Peyer's patch (tissue), 4 donors: Measurements from ENCODE around the gene CUBN. TPM values are rescaled to one million over a fixed set of nuclear protein-coding genes. Genes with fewer than 3 reads are reported as not detected.

Experiments
- DNase-seq, 3 donors: peaks; one replicate each; pipeline ENCODE4 v3.0.0-alpha.2; 2017 to 2019
- H3K27ac ChIP-seq, 4 donors: fragments of 200-600 bp; sonication (generic); one replicate each; pipeline ENCODE4 v1.5.1; 2016 to 2019
- H3K27me3 ChIP-seq, 2 donors: fragments of 200-600 bp; sonication (generic); one replicate each; pipeline ENCODE4 v1.5.1; 2019
- H3K36me3 ChIP-seq, 3 donors: fragments of 200-600 bp; sonication (generic); one replicate each; pipeline ENCODE4 v1.5.1; 2016 to 2019
- H3K4me1 ChIP-seq, 4 donors: fragments of 200-600 bp; sonication (generic); one replicate each; pipeline ENCODE4 v1.5.1; 2016 to 2019
- H3K4me3 ChIP-seq, 4 donors: fragments of 200-600 bp; sonication (generic); 1 replicate in 3 of 4; 2 replicates in 1 of 4; pipeline ENCODE4 v1.5.1; 2016 to 2019; ENCODE audit warnings: mild to moderate bottlenecking in 1 of 4
- H3K9me3 ChIP-seq, 4 donors: fragments of 200-600 bp; sonication (generic); one replicate each; pipeline ENCODE4 v1.5.1; 2016 to 2019; ENCODE audit warnings: mild to moderate bottlenecking in 1 of 4
- POLR2A ChIP-seq, 2 donors: fragments of 450-650 bp; IDR thresholded peaks; one replicate each; pipeline ENCODE4 v1.5.1; 2017; ENCODE audit warnings: antibody characterized with exemption in 2 of 2, mild to moderate bottlenecking in 2 of 2, moderate library complexity in 2 of 2
- total RNA-seq, 4 donors: library from RNA; depleted of rRNA; stranded (reverse); fragments of >200 nt; gene quantifications; one replicate each; pipeline ENCODE4 v1.1.0, GENCODE V29; 2016
- TF ChIP-seq, protein P1 (sequence below), 6 experiments: fragments of 450-650 bp in 4 of 6; fragments of 200-600 bp in 2 of 6; sonication (generic) in 1 of 6; IDR thresholded peaks; one replicate each; pipeline ENCODE4 v1.5.1; 2017 to 2019; ENCODE audit warnings: antibody characterized with exemption in 6 of 6, mild to moderate bottlenecking in 3 of 6, moderate library complexity in 1 of 6

CUBN gene
- total RNA-seq, 4 donors from 2014 or later = 2.5 to 329 (median 126) TPM

DNA sequence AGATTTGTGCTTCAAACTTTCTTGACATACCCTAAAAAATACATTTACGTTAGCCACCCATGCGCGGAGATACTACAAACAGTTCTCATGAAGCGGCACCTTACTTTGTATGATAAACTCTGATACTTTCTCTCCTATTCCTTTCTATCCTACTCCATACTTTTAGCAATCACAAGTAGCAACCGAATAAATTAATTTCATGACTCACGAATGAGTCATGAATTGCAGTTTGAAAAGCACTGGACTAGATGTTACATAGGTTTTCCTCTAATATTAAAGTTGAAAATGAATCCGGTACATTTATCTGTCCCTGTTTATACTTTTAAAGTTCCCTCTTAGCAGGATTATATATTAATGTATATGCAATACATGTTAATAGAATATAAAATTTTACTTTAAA, 67.6 kb downstream of the CUBN start:
- no peak overlapping the region for H3K4me3 ChIP-seq
- no peaks in the 10 kb centered on the region for H3K9me3 ChIP-seq
- peak overlapping the region in 1 of 4 donors; percentile 0 for H3K27ac ChIP-seq
- no peaks in the 10 kb centered on the region for H3K27me3 ChIP-seq
- H3K4me1 ChIP-seq = no peaks in the 10 kb centered on the region
- no peak for DNase-seq
- peaks cover 0 to 6% (median 0%) of the 10 kb centered on the region in 3 donors for H3K36me3 ChIP-seq
- no peak for TF ChIP-seq POLR2A (IDR thresholded peaks at IDR 0.05)
- TF ChIP-seq, protein P1, sequence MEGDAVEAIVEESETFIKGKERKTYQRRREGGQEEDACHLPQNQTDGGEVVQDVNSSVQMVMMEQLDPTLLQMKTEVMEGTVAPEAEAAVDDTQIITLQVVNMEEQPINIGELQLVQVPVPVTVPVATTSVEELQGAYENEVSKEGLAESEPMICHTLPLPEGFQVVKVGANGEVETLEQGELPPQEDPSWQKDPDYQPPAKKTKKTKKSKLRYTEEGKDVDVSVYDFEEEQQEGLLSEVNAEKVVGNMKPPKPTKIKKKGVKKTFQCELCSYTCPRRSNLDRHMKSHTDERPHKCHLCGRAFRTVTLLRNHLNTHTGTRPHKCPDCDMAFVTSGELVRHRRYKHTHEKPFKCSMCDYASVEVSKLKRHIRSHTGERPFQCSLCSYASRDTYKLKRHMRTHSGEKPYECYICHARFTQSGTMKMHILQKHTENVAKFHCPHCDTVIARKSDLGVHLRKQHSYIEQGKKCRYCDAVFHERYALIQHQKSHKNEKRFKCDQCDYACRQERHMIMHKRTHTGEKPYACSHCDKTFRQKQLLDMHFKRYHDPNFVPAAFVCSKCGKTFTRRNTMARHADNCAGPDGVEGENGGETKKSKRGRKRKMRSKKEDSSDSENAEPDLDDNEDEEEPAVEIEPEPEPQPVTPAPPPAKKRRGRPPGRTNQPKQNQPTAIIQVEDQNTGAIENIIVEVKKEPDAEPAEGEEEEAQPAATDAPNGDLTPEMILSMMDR (IDR thresholded peaks at IDR 0.05) = no peak

DNA sequence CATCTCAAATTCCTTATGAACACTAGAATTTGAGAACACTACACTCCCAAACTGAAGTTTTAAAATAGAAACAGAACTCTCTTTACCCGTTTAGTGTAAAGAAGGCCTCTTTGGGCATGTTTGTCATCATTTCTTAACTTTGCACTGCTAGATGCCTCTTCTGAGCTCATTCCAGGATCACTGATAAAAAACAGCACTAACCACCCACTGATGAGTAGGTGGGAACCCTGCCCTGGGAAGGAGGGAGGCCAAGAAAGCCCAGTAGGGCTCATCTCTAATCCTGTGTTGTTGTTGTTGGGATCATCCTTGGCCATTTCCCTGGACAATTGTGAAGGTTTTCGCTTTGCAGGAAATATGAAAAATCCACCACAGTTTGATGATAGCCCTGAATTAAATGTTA, 68.2 kb downstream of the CUBN start:
- DNase-seq = no peak
- Histone ChIP-seq H3K4me1 (no peaks in the 10 kb centered on the region), H3K9me3 (no peaks in the 10 kb centered on the region), H3K4me3 (no peak overlapping the region), H3K27ac (no peak overlapping the region), H3K27me3 (no peaks in the 10 kb centered on the region), H3K36me3 (peaks cover 0 to 6% (median 0%) of the 10 kb centered on the region in 3 donors)
- TF ChIP-seq, protein P1 (IDR thresholded peaks at IDR 0.05) = no peak
- no peak for TF ChIP-seq POLR2A (IDR thresholded peaks at IDR 0.05)

DNA sequence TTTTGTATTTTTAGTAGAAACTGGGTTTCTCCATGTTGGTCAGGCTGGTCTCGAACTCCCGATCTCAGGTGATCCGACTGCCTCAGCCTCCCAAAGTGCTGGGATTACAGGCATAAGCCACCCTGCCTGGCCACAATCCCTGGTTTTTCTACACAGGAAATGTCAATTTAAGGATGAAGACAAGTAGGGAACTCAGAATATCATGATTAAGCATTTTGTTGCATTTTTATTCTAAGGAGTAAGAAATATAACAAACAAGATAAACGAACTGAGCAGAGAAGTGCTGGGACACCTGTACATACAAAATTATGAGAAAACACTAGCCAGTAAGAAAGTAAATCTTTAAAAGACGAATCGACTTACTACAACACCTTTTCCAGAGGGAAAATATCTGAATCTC, 69.3 kb downstream of the CUBN start:
- Histone ChIP-seq H3K36me3 (peaks cover 0 to under 1% (median 0%) of the 10 kb centered on the region in 3 donors), H3K4me3 (no peak overlapping the region), H3K27ac (no peak overlapping the region), H3K9me3 (no peaks in the 10 kb centered on the region), H3K4me1 (no peaks in the 10 kb centered on the region), H3K27me3 (no peaks in the 10 kb centered on the region)
- DNase-seq = no peak
- no peak for TF ChIP-seq POLR2A (IDR thresholded peaks at IDR 0.05)
- TF ChIP-seq, protein P1 (IDR thresholded peaks at IDR 0.05) = no peak

DNA sequence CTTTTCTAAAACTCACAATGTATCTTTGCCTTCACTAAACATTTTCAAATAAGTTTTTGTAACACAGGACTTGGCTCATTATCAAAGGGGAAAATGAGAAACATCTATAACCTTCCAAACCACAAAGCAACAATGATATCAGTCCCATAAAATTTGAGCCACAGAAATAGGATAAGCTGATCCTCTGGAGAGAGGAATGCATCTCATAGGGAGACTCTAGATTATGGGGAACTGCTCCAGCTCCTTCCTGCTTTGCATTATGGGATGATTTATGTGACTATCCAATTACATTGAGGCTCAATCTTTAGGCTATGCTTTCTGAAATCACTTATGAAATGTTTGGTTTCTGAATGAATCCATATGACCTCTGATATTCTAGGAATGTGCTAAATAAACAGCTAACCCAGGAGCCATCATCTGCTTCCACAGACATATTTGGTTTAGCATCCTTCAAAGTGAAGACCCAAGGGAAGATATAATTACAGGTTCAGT, 70.4 kb downstream of the CUBN start:
- Histone ChIP-seq H3K4me1 (no peaks in the 10 kb centered on the region), H3K27me3 (no peaks in the 10 kb centered on the region), H3K4me3 (no peak overlapping the region), H3K27ac (no peak overlapping the region), H3K36me3 (no peaks in the 10 kb centered on the region), H3K9me3 (no peaks in the 10 kb centered on the region)
- TF ChIP-seq, protein P1 (IDR thresholded peaks at IDR 0.05) = no peak
- TF ChIP-seq POLR2A (IDR thresholded peaks at IDR 0.05) = no peak
- no peak for DNase-seq

DNA sequence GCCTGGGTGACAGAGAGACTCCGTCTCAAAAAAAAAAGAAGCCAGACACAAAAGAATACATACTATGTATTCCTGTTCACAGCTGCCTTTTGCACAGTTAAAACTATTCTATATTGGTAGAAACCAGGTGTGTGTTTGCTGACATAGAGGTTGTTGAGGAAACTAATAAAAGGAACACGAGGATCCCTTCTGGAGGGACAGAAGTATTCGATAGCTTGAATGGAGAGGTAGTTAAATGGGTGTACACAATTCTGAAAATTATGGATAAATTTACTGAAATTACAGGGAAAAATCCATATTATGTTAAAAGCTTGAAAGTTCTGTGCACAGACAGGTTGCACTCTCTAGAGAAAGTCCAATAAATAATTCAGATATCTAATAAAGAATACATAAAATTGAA, 71.5 kb downstream of the CUBN start:
- TF ChIP-seq, protein P1 (IDR thresholded peaks at IDR 0.05) = no peak
- no peak for TF ChIP-seq POLR2A (IDR thresholded peaks at IDR 0.05)
- DNase-seq = no peak
- Histone ChIP-seq H3K27ac (no peak overlapping the region), H3K4me1 (no peaks in the 10 kb centered on the region), H3K36me3 (no peaks in the 10 kb centered on the region), H3K27me3 (no peaks in the 10 kb centered on the region), H3K4me3 (no peak overlapping the region), H3K9me3 (no peaks in the 10 kb centered on the region)
